Osteocyte (in vitro differentiated cells): Measurements from ENCODE around the gene SLC6A11. TPM values are rescaled to one million over a fixed set of nuclear protein-coding genes. Genes with fewer than 3 reads are reported as not detected.

Experiments
- DNase-seq: peaks from one replicate; pipeline ENCODE4 v3.0.0; 2021; ENCODE audit warnings: mixed read lengths; ENCODE audit not compliant: unreplicated experiment; ENCODE audit errors: extremely low spot score
- H3K27ac Mint-ChIP-seq: one replicate; pipeline ENCODE4 v1.8.0; 2021; ENCODE audit warnings: mild to moderate bottlenecking, mixed read lengths; ENCODE audit not compliant: unreplicated experiment
- H3K27me3 Mint-ChIP-seq: one replicate; pipeline ENCODE4 v1.8.0; 2021; ENCODE audit warnings: mixed read lengths; ENCODE audit not compliant: unreplicated experiment
- H3K36me3 Mint-ChIP-seq: one replicate; pipeline ENCODE4 v1.8.0; 2021; ENCODE audit warnings: mixed read lengths; ENCODE audit not compliant: unreplicated experiment
- H3K4me1 Mint-ChIP-seq: one replicate; pipeline ENCODE4 v1.8.0; 2021; ENCODE audit warnings: mixed read lengths; ENCODE audit not compliant: unreplicated experiment
- H3K4me3 Mint-ChIP-seq: one replicate; pipeline ENCODE4 v1.8.0; 2021; ENCODE audit warnings: mild to moderate bottlenecking, moderate library complexity, mixed read lengths; ENCODE audit not compliant: unreplicated experiment
- H3K9me3 Mint-ChIP-seq: one replicate; pipeline ENCODE4 v1.8.0; 2021; ENCODE audit warnings: mixed read lengths; ENCODE audit not compliant: unreplicated experiment
- CTCF ChIP-seq: fragments of 200-600 bp; sonication (generic); IDR thresholded peaks from 2 replicates; pipeline ENCODE4 v1.5.0; 2021; ENCODE audit warnings: antibody characterized with exemption, mild to moderate bottlenecking, moderate library complexity
- total RNA-seq: library from RNA; stranded (reverse); gene quantifications from 2 replicates; pipeline ENCODE4 v1.2.1, GENCODE V29; 2021

SLC6A11 gene
- total RNA-seq, 1 donor from 2014 or later: not detected

DNA sequence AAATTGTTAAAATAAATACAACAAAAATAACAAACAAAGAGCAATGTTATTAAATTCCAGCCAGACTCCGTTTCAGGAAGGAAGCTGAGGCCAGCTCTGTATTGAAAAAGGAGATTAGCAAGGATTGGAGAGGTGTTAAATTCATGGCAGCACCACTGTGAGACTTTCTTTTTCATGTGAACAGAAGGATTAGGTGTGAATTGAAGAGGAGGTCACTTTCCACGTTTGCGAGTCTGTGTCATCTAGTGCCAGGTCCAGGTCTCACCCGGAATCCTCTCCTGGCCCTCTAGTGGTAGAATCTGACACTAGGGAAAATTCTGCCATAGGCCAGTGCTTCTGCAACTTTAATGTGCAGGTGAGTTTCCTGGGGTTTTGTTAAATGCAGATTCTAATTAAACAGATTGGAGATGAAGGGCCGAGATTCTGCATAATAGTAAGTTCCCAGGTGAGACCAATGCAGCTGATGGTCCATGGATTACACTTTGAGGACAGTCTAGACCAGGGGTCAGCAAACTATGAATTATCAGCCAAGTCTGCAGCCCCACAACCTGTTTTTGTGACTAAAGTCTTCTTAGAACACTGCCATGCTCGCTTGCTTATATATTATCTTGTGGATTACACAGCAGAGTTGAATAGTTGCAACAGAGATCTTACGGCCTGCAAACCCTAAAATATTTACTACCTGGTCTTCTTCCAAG is 167.3 kb downstream of the SLC6A11 start:
- Mint-ChIP-seq H3K36me3 (peaks cover 3% of the 10 kb centered on the region), H3K4me3 (no peak overlapping the region), H3K9me3 (peaks cover 6% of the 10 kb centered on the region), H3K27me3 (peaks cover 42% of the 10 kb centered on the region), H3K27ac (no peak overlapping the region), H3K4me1 (peaks cover 30% of the 10 kb centered on the region)
- peak; percentile 85 for TF ChIP-seq CTCF
- DNase-seq: no peak

DNA sequence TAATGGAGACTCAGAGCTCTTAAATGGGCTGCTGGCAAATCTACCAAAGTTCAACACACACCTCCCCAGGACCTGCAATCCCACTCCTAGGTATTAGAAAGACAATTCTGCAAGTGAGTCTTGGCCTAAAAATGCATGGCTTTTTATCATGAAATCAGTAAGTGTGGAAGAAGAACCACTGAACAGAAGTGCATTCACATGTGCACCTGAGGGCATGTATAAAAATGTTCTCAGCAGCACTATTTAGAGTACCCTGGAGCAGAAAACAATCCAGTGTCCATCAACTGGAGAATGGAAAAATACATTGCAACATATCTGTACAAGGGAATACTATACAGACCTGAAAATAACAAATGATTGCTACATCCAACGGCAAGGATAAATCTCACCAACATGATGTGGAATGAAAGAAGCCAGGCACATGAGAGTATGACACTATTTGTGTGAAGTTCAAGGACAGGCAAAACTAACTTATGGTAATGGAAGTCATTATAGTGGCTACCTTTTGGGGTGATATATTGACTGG is 168.4 kb downstream of the SLC6A11 start:
- peaks cover 47% of the 10 kb centered on the region for H3K27me3 Mint-ChIP-seq

GRCh38 chr3:10985181-10985580 is 169.2 kb downstream of the SLC6A11 start:
- Mint-ChIP-seq H3K9me3 (peaks cover 6% of the 10 kb centered on the region), H3K36me3 (peaks cover 3% of the 10 kb centered on the region), H3K4me1 (peaks cover 24% of the 10 kb centered on the region), H3K4me3 (no peak overlapping the region), H3K27ac (no peak overlapping the region), H3K27me3 (peaks cover 52% of the 10 kb centered on the region)
- no peak for TF ChIP-seq CTCF
- no peak for DNase-seq

More for the DNA sequence above, 168.4 kb downstream of the SLC6A11 start:
- no peak overlapping the region for H3K4me3 Mint-ChIP-seq
- peaks cover 6% of the 10 kb centered on the region for H3K9me3 Mint-ChIP-seq
- peaks cover 21% of the 10 kb centered on the region for H3K4me1 Mint-ChIP-seq
- H3K27ac Mint-ChIP-seq: no peak overlapping the region
- H3K36me3 Mint-ChIP-seq: peaks cover 3% of the 10 kb centered on the region
- no peak for DNase-seq
- TF ChIP-seq CTCF: no peak

- no peak overlapping the region for H3K27ac Mint-ChIP-seq
- no peak overlapping the region for H3K4me3 Mint-ChIP-seq
- H3K27me3 Mint-ChIP-seq: peaks cover 60% of the 10 kb centered on the region
- no peaks in the 10 kb centered on the region for H3K36me3 Mint-ChIP-seq
- peaks cover 27% of the 10 kb centered on the region for H3K4me1 Mint-ChIP-seq
- TF ChIP-seq CTCF: no peak
- no peak for DNase-seq
- H3K9me3 Mint-ChIP-seq: no peaks in the 10 kb centered on the region
Observed at GRCh38 chr3:10986592-10986991, 170.6 kb downstream of the SLC6A11 start.

- H3K9me3 Mint-ChIP-seq: no peaks in the 10 kb centered on the region
- no peaks in the 10 kb centered on the region for H3K36me3 Mint-ChIP-seq
- no peak overlapping the region for H3K4me3 Mint-ChIP-seq
- H3K27ac Mint-ChIP-seq: no peak overlapping the region
- no peak for TF ChIP-seq CTCF
- no peak for DNase-seq
- H3K27me3 Mint-ChIP-seq: peaks cover 65% of the 10 kb centered on the region
- peaks cover 18% of the 10 kb centered on the region for H3K4me1 Mint-ChIP-seq
Observed at GRCh38 chr3:10988001-10988665, 172.1 kb downstream of the SLC6A11 start.
